Trophoblast cell (in vitro differentiated cells and primary cell): ENCODE data around the gene MTFR2.

Source experiments
- DNase-seq, 2 donors: peaks; one replicate each; pipeline ENCODE4 v3.0.0-alpha.2; 2016
- H2AFZ ChIP-seq: 2 replicates; pipeline ENCODE4 v1.6.1; 2013; ENCODE audit warnings: low read length, moderate library complexity, mild to moderate bottlenecking; ENCODE audit not compliant: insufficient read depth, poor library complexity
- H2AK5ac ChIP-seq: 2 replicates; pipeline ENCODE4 v1.6.1; 2013; ENCODE audit warnings: mild to moderate bottlenecking, low read length
- H2BK120ac ChIP-seq: 2 replicates; pipeline ENCODE4 v1.6.1; 2013; ENCODE audit warnings: low read length, mild to moderate bottlenecking, moderate library complexity; ENCODE audit not compliant: insufficient read depth, poor library complexity
- H2BK12ac ChIP-seq: 2 replicates; pipeline ENCODE4 v1.6.1; 2013; ENCODE audit warnings: mild to moderate bottlenecking, low read length, moderate library complexity
- H2BK5ac ChIP-seq: 2 replicates; pipeline ENCODE4 v1.6.1; 2013; ENCODE audit warnings: low read length, low read depth, moderate library complexity, mild to moderate bottlenecking; ENCODE audit not compliant: poor library complexity
- H3K14ac ChIP-seq: 2 replicates; pipeline ENCODE4 v1.6.1; 2013; ENCODE audit warnings: mild to moderate bottlenecking, low read length
- H3K18ac ChIP-seq: 2 replicates; pipeline ENCODE4 v1.6.1; 2013; ENCODE audit warnings: mild to moderate bottlenecking, low read length
- H3K23ac ChIP-seq: 2 replicates; pipeline ENCODE4 v1.6.1; 2013; ENCODE audit warnings: low read length
- H3K27ac ChIP-seq: 2 replicates; pipeline ENCODE4 v1.5.1; 2013; ENCODE audit warnings: low read depth, mild to moderate bottlenecking, inconsistent platforms, low read length, moderate library complexity
- H3K27me3 ChIP-seq: 2 replicates; pipeline ENCODE4 v1.6.1; 2013; ENCODE audit warnings: inconsistent platforms, mild to moderate bottlenecking, low read length, moderate library complexity; ENCODE audit not compliant: insufficient read depth
- H3K36me3 ChIP-seq, 2 experiments: 1 replicate in 1 of 2; 2 replicates in 1 of 2; pipeline ENCODE4 v1.6.1; 2013; ENCODE audit warnings: low read length in 2 of 2, mild to moderate bottlenecking in 2 of 2, moderate library complexity in 1 of 2; ENCODE audit not compliant: insufficient read depth in 2 of 2, control insufficient read depth in 1 of 2
- H3K4ac ChIP-seq: 2 replicates; pipeline ENCODE4 v1.6.1; 2013; ENCODE audit warnings: low read depth, mild to moderate bottlenecking, low read length, moderate library complexity
- H3K4me1 ChIP-seq, 2 experiments: 1 replicate in 1 of 2; 2 replicates in 1 of 2; pipeline ENCODE4 v1.6.1; 2013; ENCODE audit warnings: low read length in 2 of 2, mild to moderate bottlenecking in 2 of 2, moderate library complexity in 1 of 2; ENCODE audit not compliant: insufficient read depth in 2 of 2, control insufficient read depth in 1 of 2
- H3K4me2 ChIP-seq: 2 replicates; pipeline ENCODE4 v1.6.1; 2013; ENCODE audit warnings: inconsistent platforms, mild to moderate bottlenecking, low read length, moderate library complexity
- H3K4me3 ChIP-seq: 2 replicates; pipeline ENCODE4 v1.5.1; 2013; ENCODE audit warnings: mild to moderate bottlenecking, low read depth, low read length, inconsistent platforms
- H3K79me1 ChIP-seq: one replicate; pipeline ENCODE4 v1.6.1; 2013; ENCODE audit warnings: low read length
- H3K79me2 ChIP-seq: 2 replicates; pipeline ENCODE4 v1.6.1; 2013; ENCODE audit warnings: low read length, mild to moderate bottlenecking; ENCODE audit not compliant: control insufficient read depth, insufficient read depth, poor library complexity
- H3K9ac ChIP-seq: 2 replicates; pipeline ENCODE4 v1.6.1; 2013; ENCODE audit warnings: mild to moderate bottlenecking, low read length
- H3K9me3 ChIP-seq: 2 replicates; pipeline ENCODE4 v1.6.1; 2013; ENCODE audit warnings: low read depth, mild to moderate bottlenecking, control low read depth, inconsistent platforms, low read length; ENCODE audit not compliant: insufficient read depth
- H4K12ac ChIP-seq: 2 replicates; pipeline ENCODE4 v1.6.1; 2013; ENCODE audit warnings: low read depth, mild to moderate bottlenecking, low read length, moderate library complexity
- H4K8ac ChIP-seq: 2 replicates; pipeline ENCODE4 v1.6.1; 2013; ENCODE audit warnings: low read depth, mild to moderate bottlenecking, low read length, moderate library complexity
- H4K91ac ChIP-seq: one replicate; pipeline ENCODE4 v1.6.1; 2013; ENCODE audit warnings: low read depth, mild to moderate bottlenecking, low read length, moderate library complexity
- WGBS: extraction: QIAGEN DNeasy Blood & Tissue Kit; methylation state at CpG from one replicate; pipeline ENCODE4 v1.1.7; 2013; ENCODE audit warnings: missing lambda C conversion rate; ENCODE audit not compliant: insufficient read length, insufficient coverage; ENCODE audit errors: extremely low coverage; 5-methylcytosine and 5-hydroxymethylcytosine counted together

Gene MTFR2

GRCh38 chr6:136235233-136235564, 14.9 kb downstream of the MTFR2 start:
- Histone ChIP-seq H2AK5ac (no peak overlapping the region), H2BK5ac (no peak overlapping the region), H3K4me1 (no peaks in the 10 kb centered on the region), H3K4me3 (no peak overlapping the region), H3K27me3 (no peaks in the 10 kb centered on the region), H4K91ac (no peak overlapping the region), H3K4ac (no peak overlapping the region), H3K36me3 (peaks cover 2 to 7% of the 10 kb centered on the region in 2 experiments), H3K9ac (no peak overlapping the region), H3K79me2 (no peaks in the 10 kb centered on the region), H3K79me1 (no peaks in the 10 kb centered on the region), H3K18ac (no peak overlapping the region), H3K14ac (no peak overlapping the region), H2BK12ac (no peak overlapping the region), H4K12ac (no peak overlapping the region), H2BK120ac (no peak overlapping the region), H3K4me2 (no peak overlapping the region), H3K23ac (no peak overlapping the region), H3K27ac (no peak overlapping the region), H4K8ac (no peak overlapping the region), H3K9me3 (no peaks in the 10 kb centered on the region), H2AFZ (no peak overlapping the region)
- DNase-seq = peak in 1 of 2 donors; percentile 19
- no CpG with 5 or more reads among the region's 4 CpGs for WGBS

DNA sequence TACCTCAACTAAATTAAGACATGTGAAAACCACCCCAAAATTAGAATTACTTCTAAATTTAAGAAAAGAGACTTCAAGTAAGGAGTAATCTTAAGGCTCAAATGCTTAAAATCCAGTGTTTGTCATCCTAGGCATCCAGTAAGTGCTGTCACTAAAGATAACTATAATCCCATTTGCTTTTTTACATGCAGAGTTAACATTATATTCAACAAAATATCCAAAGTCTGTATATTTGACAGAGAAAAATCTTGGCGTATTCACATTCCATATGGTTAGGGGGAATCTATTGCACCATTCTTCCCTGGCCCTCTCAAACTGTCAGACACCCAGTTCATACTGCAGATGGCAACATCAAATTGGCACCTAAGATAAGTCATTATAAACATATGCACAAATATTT, 17.4 kb downstream of the MTFR2 start:
- Histone ChIP-seq H2BK12ac (no peak overlapping the region), H3K36me3 (peaks cover 0 to 5% of the 10 kb centered on the region in 2 experiments), H3K79me2 (no peaks in the 10 kb centered on the region), H2BK5ac (no peak overlapping the region), H3K4me2 (no peak overlapping the region), H3K14ac (no peak overlapping the region), H3K23ac (no peak overlapping the region), H3K79me1 (no peaks in the 10 kb centered on the region), H2AFZ (no peak overlapping the region), H3K4me1 (no peaks in the 10 kb centered on the region), H4K91ac (no peak overlapping the region), H3K9me3 (no peaks in the 10 kb centered on the region), H4K12ac (no peak overlapping the region), H3K27me3 (no peaks in the 10 kb centered on the region), H3K27ac (no peak overlapping the region), H4K8ac (no peak overlapping the region), H3K4ac (no peak overlapping the region), H3K9ac (no peak overlapping the region), H3K18ac (no peak overlapping the region), H3K4me3 (no peak overlapping the region), H2AK5ac (no peak overlapping the region), H2BK120ac (no peak overlapping the region)
- DNase-seq = no peak
- no CpG with 5 or more reads among the region's 1 CpG for WGBS

DNA sequence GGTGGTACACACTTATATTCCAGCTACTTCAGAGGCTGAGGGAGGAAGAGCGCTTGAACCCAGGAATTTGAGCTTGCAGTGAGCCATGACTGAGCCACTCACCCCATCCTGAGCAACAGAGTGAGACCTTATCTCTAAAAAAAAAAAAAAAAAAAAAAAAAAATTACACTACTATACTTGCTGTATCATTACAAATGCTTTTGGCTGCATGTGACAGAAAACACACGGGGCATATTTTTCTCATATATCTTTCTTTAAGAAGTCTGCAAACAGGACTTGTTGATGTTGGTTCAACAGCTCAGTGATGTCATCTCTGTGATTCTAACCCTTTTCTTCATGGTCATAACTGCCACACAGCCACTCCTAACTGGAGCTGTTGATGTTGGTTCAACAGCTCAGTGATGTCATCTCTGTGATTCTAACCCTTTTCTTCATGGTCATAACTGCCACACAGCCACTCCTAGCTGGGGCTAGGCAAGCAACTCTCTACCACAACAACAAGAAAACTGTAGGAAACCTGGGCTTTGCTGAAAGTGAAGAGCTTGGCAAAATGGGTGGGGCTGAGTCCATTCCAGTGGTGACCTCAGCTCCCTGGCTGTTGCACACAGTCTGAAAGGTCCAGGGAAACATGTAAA, 19.8 kb downstream of the MTFR2 start:
- H3K4me1 ChIP-seq = no peaks in the 10 kb centered on the region

DNA sequence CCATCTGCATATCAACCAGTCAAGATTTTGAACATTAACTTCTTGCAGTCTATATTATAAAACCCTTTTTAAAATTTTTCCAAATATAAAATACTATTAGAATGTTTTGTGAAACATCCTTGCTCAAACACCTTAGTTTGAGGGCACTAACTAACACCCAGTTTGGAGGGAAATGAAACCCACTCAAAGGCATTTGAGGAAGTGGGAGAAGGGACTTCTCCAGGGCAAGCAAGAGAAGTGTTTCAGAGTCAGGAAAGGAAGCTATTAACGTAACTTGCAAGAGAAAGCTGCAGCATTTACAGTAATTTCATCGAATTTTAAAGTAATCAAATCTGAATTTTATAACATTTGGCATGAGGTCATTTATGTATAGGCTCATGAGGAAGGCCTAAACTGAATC, 21.3 kb downstream of the MTFR2 start:
- Histone ChIP-seq H3K4ac (no peak overlapping the region), H3K4me3 (no peak overlapping the region), H3K79me2 (no peaks in the 10 kb centered on the region), H3K79me1 (no peaks in the 10 kb centered on the region), H3K9ac (no peak overlapping the region), H3K14ac (no peak overlapping the region), H3K36me3 (peaks cover 0 to 5% of the 10 kb centered on the region in 2 experiments), H3K23ac (no peak overlapping the region), H2AK5ac (no peak overlapping the region), H3K4me1 (no peaks in the 10 kb centered on the region), H2BK12ac (no peak overlapping the region), H2AFZ (no peak overlapping the region), H4K8ac (no peak overlapping the region), H4K91ac (no peak overlapping the region), H2BK5ac (no peak overlapping the region), H3K9me3 (peaks cover 1% of the 10 kb centered on the region), H3K18ac (no peak overlapping the region), H2BK120ac (no peak overlapping the region), H4K12ac (no peak overlapping the region), H3K27me3 (no peaks in the 10 kb centered on the region), H3K27ac (no peak overlapping the region), H3K4me2 (no peak overlapping the region)
- DNase-seq = no peak
- no CpG with 5 or more reads among the region's 2 CpGs for WGBS

More for the DNA sequence above, 19.8 kb downstream of the MTFR2 start:
- no peaks in the 10 kb centered on the region for H3K79me2 ChIP-seq
- H2BK120ac ChIP-seq = no peak overlapping the region
- H4K12ac ChIP-seq = no peak overlapping the region
- H3K23ac ChIP-seq = no peak overlapping the region
- H3K9me3 ChIP-seq = peaks cover 1% of the 10 kb centered on the region
- H2AK5ac ChIP-seq = no peak overlapping the region
- no peak overlapping the region for H2BK12ac ChIP-seq
- no peak overlapping the region for H4K8ac ChIP-seq
- peaks cover 0 to 5% of the 10 kb centered on the region in 2 experiments for H3K36me3 ChIP-seq
- H3K18ac ChIP-seq = no peak overlapping the region
- no peak overlapping the region for H3K14ac ChIP-seq
- DNase-seq = no peak
- no peak overlapping the region for H3K4me2 ChIP-seq
- peak overlapping the region; percentile 54 for H2AFZ ChIP-seq
- H3K9ac ChIP-seq = no peak overlapping the region
- H3K79me1 ChIP-seq = no peaks in the 10 kb centered on the region
- H3K4me3 ChIP-seq = no peak overlapping the region
- H3K4ac ChIP-seq = no peak overlapping the region
- no peaks in the 10 kb centered on the region for H3K27me3 ChIP-seq
- no CpG with 5 or more reads among the region's 2 CpGs for WGBS
- no peak overlapping the region for H2BK5ac ChIP-seq
- no peak overlapping the region for H3K27ac ChIP-seq
- H4K91ac ChIP-seq = no peak overlapping the region
